Lung (tissue), 13 donors: ENCODE results near the gene TEKT4. TPM values are rescaled to one million over a fixed set of nuclear protein-coding genes. Genes with fewer than 3 reads are reported as not detected.
"Not testable (repeated sequence)": the region's sequence is repeated elsewhere in the genome, so short reads cannot be mapped to it uniquely, and the experiment has no call there.

ENCODE experiments used
- ATAC-seq: fragments of 200-7000 bp; cut with Tn5 transposase; one replicate; pipeline ENCODE4 v1.9.1; 2020; ENCODE audit warnings: moderate number of reproducible peaks; ENCODE audit not compliant: insufficient read depth, low FRiP score
- DNase-seq, 3 donors: peaks; one replicate each; pipeline ENCODE4 v3.0.0-alpha.2; 2013 to 2017
- H3K27ac ChIP-seq, 2 donors: one replicate each; pipeline ENCODE4 v1.5.1; 2013; ENCODE audit warnings: mild to moderate bottlenecking in 2 of 2, moderate library complexity in 2 of 2, control low read depth in 1 of 2, inconsistent platforms in 1 of 2, low read depth in 1 of 2, low read length in 1 of 2
- H3K27me3 ChIP-seq, 3 donors: one replicate each; pipeline ENCODE4 v1.5.1; 2013; ENCODE audit warnings: low read length in 2 of 3; ENCODE audit not compliant: control insufficient read depth in 3 of 3, insufficient read depth in 3 of 3
- H3K36me3 ChIP-seq, 4 donors: one replicate each; pipeline ENCODE4 v1.5.1; 2013; ENCODE audit warnings: low read length in 4 of 4, mild to moderate bottlenecking in 1 of 4, moderate library complexity in 1 of 4; ENCODE audit not compliant: control insufficient read depth in 4 of 4, insufficient read depth in 4 of 4
- H3K4me1 ChIP-seq, 5 donors: one replicate each; pipeline ENCODE4 v1.5.1; 2013; ENCODE audit warnings: low read length in 5 of 5, mild to moderate bottlenecking in 2 of 5, moderate library complexity in 1 of 5; ENCODE audit not compliant: control insufficient read depth in 5 of 5, insufficient read depth in 5 of 5
- H3K4me3 ChIP-seq: one replicate; pipeline ENCODE4 v1.5.1; 2013; ENCODE audit warnings: mild to moderate bottlenecking, control low read depth, moderate library complexity
- H3K9ac ChIP-seq, 2 donors: one replicate each; pipeline ENCODE4 v1.5.1; 2013; ENCODE audit warnings: low read length in 2 of 2, control low read depth in 1 of 2; ENCODE audit not compliant: insufficient read depth in 1 of 2
- H3K9me3 ChIP-seq, 4 donors: one replicate each; pipeline ENCODE4 v1.5.1; 2013; ENCODE audit warnings: low read length in 3 of 4, mild to moderate bottlenecking in 1 of 4, moderate library complexity in 1 of 4; ENCODE audit not compliant: control insufficient read depth in 4 of 4, insufficient read depth in 3 of 4
- CTCF ChIP-seq: IDR thresholded peaks from 2 replicates; pipeline ENCODE4 v1.5.1; 2012; ENCODE audit warnings: mild to moderate bottlenecking; ENCODE audit errors: control extremely low read depth, extremely low read depth
- WGBS, 2 donors: extraction: QIAGEN DNeasy Blood & Tissue Kit; methylation state at CpG; one replicate each; pipeline ENCODE4 v1.1.7; 2013; 5-methylcytosine and 5-hydroxymethylcytosine counted together
- polyA plus RNA-seq, 2 donors: library from polyadenylated mRNA; stranded (reverse); fragments of 200-250 nt; gene quantifications; one replicate each; pipeline ENCODE4 v1.2.1, GENCODE V29; 2013
- small RNA-seq: library from RNA; depleted of rRNA; stranded (forward); fragments of <200 nt; gene quantifications from one replicate; pipeline ENCODE3, GENCODE V24; 2014; ENCODE audit warnings: low replicate concordance
- total RNA-seq, 2 donors: library from RNA; depleted of rRNA in 1 of 2; stranded (reverse); fragments of >200 nt in 1 of 2; gene quantifications; one replicate each; pipeline ENCODE4 v1.2.1, GENCODE V29; 2014 to 2021
- donor health status: control.
- donor health status: control.
- donor health status: Bipolar disorder and iron deficiency.
- donor health status: healthy.
- donor health status: DM: yes; HTN: yes; CAD: no.

Gene TEKT4
- total and polyA plus RNA-seq, 4 donors = 0.96 to 7.7 (median 3.7) TPM

- no peak overlapping the region for H3K4me3 ChIP-seq
- no peak overlapping the region for H3K9ac ChIP-seq
- 19 to 33% methylated on average over 4 of the region's 4 CpGs for WGBS, 2 donors
- no peak for TF ChIP-seq CTCF
- H3K36me3 ChIP-seq = no peaks in the 10 kb centered on the region
- no peak overlapping the region for H3K27ac ChIP-seq
- ATAC-seq (no peak), DNase-seq (no peak)
- peaks cover 0 to 2% (median 0%) of the 10 kb centered on the region in 4 donors for H3K9me3 ChIP-seq
- peaks cover 0 to 6% (median 2%) of the 10 kb centered on the region in 3 donors for H3K27me3 ChIP-seq
- H3K4me1 ChIP-seq = peaks cover 0 to 12% (median 0%) of the 10 kb centered on the region in 5 donors
Observed at GRCh38 chr2:94890234-94890633, 19.0 kb downstream of the TEKT4 start.

- H3K4me1 ChIP-seq = peaks cover 0 to 12% (median 0%) of the 10 kb centered on the region in 5 donors
- not testable (repeated sequence) for H3K4me3 ChIP-seq, H3K9me3 ChIP-seq, H3K36me3 ChIP-seq, H3K27ac ChIP-seq, H3K27me3 ChIP-seq, DNase-seq, ATAC-seq, H3K9ac ChIP-seq
- WGBS, 2 donors = 61 to 71% methylated on average over 7 of the region's 7 CpGs
Observed at GRCh38 chr2:94895273-94895672, 24.0 kb downstream of the TEKT4 start.

GRCh38 chr2:94906976-94907375, 35.7 kb downstream of the TEKT4 start:
- H3K9me3 ChIP-seq, H3K27ac ChIP-seq, H3K36me3 ChIP-seq, H3K4me1 ChIP-seq, DNase-seq, H3K9ac ChIP-seq, H3K27me3 ChIP-seq, ATAC-seq, H3K4me3 ChIP-seq: not testable (repeated sequence)
- WGBS, 2 donors = 61 to 63% methylated on average over 4 of the region's 4 CpGs

DNA sequence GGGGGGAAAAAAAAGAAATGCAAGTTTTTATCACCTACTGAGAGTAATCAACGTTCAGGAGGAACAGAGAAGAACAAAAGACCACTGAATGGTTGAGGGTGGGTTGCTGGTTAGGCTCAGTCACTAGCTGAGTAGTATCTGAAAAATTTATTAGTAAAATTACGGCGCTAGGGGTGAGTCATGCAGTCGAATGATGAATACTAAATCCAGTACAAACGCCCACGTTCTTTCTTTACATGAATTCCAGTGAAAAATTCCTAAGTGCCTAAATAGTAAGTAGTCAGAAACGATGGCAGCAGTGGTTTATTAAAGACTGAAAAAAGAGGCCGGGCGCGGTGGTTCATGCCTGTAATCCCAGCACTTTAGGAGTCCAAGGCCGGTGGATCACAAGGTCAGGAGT, 52.0 kb downstream of the TEKT4 start:
- 79 to 81% methylated on average over 11 of the region's 11 CpGs for WGBS, 2 donors
- no peak for TF ChIP-seq CTCF
- H3K9me3 ChIP-seq = peaks cover 0 to 3% (median under 1%) of the 10 kb centered on the region in 4 donors
- H3K4me1 ChIP-seq = no peaks in the 10 kb centered on the region
- H3K9ac ChIP-seq = no peak overlapping the region
- no peak for ATAC-seq
- H3K27me3 ChIP-seq = no peaks in the 10 kb centered on the region
- H3K27ac ChIP-seq = no peak overlapping the region
- no peak overlapping the region for H3K4me3 ChIP-seq
- DNase-seq = no peak
- H3K36me3 ChIP-seq = no peaks in the 10 kb centered on the region

DNA sequence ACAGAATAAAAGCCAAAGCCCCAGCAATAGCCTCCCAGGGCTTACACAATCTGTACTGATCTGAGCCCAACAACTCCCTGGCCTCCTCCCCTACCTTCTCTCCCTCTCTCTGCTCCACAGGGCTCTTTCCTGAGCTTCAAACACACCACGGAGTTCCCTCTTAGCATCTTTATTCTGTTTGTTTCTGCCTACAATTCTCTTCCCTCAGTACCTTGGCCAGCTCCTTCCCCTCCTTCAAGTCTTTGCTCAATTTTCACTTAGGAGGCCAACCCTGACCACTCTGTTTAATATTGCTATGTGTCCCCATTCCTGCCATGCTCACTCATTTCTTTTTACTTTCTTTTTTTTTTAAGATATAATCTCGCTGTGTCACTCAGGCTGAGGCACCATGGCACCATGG, 53.8 kb downstream of the TEKT4 start:
- not testable (repeated sequence) for H3K4me1 ChIP-seq, H3K9me3 ChIP-seq, H3K36me3 ChIP-seq, H3K27me3 ChIP-seq, H3K27ac ChIP-seq, ATAC-seq, H3K4me3 ChIP-seq, H3K9ac ChIP-seq
- DNase-seq = peak in 1 of 3 donors; percentile 13
- WGBS, 2 donors = 32 to 42% methylated on average over 2 of the region's 2 CpGs

Small RNA genes within 50 kb of the gene (small RNA-seq; reads per million reads assigned to genes)
- not detected for gene RNU6-1320P

Other genes with a start within 250 kb of the TEKT4 start
- 10 to 100 TPM in 1 of 2 donors, 1 to 10 TPM in 1; 1.3 to 19.0 TPM for gene MAL, start 154.3 kb downstream of the TEKT4 start, total RNA-seq
- 10 to 100 TPM in 1 of 2 donors, 1 to 10 TPM in 1; 8.7 to 12.3 TPM for gene MAL, start 154.3 kb downstream of the TEKT4 start, polyA plus RNA-seq